NCI-H748 treated with DMSO at 0.1 percent for 48 hours (cell line): ENCODE measurements around the gene SIDT1.
"Not testable (repeated sequence)": the region's sequence is repeated elsewhere in the genome, so short reads cannot be mapped to it uniquely, and the experiment has no call there.

Experiments
- DNase-seq: peaks from one replicate; lab custom pipeline; 2025; lab: John Stamatoyannopoulos, UW

Gene SIDT1

DNA sequence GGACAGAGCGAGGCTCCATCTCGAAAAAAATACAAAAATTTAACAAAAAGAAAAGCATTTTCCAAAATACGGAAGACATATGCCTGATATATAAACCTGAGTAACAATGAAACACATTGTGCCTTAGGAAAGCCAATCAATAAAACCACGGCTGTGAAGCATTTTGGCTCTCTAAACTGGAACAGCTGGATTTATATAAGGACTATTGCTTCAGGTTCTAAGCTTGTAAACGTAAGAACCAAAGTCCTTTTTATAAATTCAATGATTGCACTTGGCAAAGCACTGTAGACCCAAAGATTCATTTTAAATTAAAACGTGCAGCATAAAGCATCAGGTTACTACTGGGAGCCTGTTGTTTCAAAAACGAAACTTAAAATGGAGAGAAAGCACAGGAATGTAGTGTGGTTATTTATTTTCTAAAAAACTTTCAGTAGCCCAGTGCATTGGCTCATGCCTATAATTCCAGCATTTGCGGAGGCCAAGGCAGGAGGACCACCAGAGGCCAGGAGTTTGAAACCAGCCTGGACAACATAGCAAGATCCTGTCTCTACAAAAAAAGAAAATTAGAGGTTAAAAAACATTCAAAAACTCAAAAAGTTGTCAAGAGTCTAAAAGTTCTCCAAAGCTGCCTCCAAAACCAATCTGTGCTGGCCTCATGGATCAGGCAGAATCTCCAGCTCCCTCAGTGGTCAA, 102.6 kb downstream of the SIDT1 start:
- no peak for DNase-seq

DNA sequence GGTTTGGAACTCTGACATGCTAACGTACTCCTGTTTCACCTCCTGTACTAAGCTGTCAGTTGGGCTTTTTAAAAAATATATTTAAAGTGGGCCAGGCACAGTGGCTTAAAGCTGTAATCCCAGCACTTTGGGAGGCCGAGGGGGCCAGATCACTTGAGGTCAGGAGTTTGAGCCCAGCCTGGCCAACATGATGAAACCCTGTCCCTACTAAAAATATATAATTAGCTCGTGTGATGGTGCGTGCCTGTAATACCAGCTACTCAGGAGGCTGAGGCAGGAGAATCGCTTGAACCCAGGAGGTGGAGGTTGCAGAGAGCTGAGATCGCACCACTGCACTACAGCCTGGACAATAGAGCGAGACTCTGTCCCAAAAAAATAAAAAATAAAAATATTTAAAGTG, 103.7 kb downstream of the SIDT1 start:
- DNase-seq: not testable (repeated sequence)

DNA sequence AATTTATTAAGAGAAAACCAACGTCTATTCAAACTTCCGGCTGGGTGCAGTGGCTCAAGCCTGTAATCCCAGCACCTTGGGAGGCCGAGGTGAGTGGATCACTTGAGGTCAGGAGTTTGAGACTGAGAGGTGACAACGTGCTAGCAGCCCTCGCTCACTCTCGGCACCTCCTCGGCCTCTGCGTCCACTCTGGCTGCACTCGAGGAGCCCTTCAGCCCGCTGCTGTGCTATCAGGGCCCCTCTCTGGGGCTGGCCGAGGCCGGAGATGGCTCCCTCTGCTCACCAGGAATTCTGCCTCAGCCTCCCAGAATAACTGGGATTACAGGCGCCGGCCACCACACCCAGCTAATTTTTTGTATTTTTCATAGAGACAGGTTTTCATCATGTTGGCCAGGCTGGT, 105.4 kb downstream of the SIDT1 start:
- no peak for DNase-seq

DNA sequence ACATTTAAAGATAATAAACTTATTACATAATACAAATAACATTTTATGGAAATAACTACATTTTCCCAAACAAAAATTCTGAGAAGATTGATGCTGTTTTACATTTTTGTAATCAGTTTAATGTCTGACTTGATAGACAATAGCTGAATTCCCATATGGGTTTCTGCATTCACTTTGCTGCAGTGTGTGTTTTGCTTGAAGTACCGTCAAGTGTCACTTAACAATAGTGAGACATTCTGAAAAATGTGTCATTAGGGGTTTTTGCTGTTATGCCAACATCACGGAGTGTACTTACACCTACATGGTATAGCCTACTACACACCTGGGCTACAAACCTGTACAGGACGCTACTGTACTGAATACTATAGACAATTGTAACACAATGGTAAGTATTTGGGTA, 106.6 kb downstream of the SIDT1 start:
- no peak for DNase-seq

DNA sequence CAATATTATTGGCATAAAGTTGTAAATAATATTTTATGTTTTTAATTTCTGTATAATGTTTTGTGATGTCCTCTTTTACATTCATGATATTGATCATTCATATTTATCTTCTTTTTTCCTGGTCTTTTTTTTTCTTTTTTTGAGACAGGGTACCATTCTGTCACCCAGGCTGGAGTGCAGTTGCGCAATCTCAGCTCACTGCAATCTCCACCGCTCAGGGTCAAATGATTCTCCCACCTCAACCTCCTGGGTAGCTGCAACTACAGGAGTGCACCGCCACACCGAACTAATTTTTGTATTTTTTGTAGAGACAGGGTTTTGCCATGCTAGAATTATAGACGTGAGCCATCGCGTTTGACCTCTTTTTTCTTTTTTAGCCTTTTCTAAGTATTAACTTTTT, 111.2 kb downstream of the SIDT1 start:
- DNase-seq: no peak

DNA sequence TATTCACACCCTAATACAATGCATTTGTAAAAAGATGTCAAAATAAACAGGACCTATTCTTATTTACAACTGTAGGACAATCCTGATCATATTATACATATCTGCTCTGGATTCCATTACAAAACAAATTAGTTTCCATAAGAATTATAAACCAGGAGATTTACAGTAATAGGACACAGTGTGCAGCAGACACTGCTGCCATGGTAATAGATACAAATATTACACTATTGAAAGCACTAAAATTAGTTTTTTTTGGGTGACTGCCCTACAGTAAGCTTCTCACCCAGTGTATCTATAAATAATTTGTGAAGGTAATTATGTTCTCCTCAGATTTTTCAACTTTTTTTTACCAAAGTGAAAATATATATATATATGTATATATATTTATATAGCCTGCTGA, 116.2 kb downstream of the SIDT1 start:
- no peak for DNase-seq

DNA sequence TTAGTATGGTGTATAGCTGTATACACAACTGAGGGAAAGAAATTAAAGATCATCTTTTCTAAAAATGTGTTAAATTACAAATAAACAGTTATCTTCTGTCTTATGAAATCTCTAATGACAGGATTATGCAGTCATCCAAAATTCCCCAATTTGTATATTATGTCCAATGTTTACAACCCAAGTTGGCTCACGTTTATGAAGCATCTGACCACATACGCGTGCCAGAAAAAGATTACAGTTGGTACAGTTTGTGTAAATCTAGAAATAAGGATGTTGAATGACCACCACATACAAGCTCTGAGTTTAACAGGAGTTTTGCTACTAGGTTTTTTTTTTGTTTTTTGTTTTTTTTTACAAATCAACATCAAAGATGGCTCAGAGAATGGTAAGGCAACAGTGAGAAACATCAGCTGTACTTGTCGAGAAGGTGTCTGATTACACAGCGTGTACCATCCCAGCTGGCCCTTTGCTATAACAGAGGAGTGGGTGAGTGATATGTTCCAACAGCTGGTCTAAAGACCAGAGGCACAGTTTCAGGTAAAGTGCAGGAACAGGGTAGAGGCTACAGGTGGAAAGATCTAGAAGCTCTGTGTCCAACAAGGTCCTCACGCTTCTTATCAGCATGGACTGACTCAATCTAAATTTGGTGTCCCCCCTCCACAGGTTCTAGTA, 117.0 kb downstream of the SIDT1 start:
- DNase-seq: no peak

DNA sequence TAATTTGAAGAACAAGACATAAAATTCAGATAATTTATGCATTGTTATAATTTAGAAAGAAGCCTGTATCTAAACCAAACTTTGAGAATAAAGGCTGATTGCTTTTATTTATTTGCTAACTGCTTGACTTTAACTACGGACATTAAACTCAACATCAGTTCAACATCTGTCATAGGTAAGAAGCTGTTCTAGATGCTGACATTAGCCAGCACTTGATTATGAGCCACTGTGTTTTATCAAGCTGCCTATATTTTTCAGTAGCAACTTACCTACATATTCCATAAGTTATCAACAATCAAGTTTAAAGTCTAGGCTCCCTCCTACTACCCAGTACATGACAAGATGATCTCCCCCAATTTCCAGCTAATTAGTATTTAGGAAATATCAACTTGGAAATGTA, 122.0 kb downstream of the SIDT1 start:
- DNase-seq: no peak

DNA sequence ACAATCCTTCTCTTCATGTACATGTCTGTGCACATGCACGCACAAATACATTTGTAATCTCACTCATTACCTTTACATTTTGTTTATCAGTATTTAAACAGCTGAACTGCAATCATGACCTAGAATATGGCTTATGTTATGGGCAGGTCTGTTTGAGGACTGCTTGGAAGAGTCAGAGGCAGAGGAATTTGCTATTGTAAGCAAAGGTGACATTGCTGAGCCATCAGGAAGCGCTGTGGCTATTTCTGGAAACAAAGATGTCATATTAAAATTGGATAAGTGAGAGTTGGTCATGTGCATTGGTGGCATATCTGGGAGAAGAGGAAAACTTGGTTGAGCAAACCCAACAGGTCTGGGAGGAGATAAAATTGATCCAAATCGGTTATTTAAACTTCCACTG, 122.5 kb downstream of the SIDT1 start:
- no peak for DNase-seq

DNA sequence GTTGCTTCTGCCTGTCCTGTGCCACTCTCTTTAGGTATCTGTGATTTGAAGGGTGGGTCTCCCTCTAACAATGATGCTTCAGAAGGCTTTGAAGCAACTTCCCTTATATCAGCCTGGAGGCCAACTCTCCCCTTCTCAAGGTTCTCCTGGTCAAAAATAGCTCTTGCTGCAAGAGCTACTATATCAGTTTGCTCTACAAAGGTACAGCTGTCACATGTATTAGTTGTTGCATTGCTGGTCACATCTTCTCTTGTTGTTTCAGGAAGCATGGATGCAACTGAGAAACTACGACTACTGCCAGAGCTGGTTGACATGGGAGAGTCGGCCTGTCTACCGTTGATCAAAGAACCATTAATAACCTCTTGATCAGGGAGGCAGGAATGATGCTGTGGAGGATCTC, 125.8 kb downstream of the SIDT1 start:
- no peak for DNase-seq

DNA sequence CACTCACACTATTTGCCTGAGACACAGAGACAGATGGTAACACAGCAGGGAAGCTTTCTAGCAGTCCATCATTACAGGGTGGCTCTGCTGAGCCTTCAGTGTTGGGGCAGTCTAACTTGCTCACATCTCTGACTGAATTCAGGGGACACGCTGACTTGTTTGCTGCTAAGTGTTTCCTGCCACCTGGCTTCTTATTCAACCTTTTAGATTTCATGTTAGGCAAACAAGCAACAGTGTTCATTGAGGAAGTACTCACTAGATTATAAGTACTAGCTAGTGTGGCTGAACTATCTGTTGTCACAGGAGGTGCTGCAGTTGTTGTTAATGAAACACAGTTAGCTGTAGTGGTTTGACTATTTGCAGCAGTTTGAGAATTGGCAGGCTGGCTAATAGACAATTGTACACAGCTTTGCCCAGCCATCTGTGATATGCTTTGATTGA, 126.8 kb downstream of the SIDT1 start:
- DNase-seq: no peak

DNA sequence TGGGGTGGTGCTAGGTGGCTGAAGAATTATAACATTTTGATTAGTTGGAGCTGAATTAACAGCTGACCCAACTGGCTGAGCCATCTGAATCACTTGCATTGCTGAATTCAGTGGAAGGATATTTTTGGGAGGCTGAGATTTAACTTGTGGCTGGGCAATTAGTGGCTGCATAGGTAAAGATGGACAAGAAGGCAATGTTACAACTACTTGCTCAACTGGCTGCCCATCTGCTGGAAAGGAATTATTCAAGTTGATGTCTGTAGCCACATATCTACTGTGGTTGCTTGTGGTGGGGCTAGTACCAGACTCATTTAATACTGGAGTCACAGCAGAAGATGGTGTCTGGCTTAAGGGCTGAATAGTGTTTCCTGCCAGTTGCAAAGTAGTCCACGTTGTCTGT, 127.6 kb downstream of the SIDT1 start:
- no peak for DNase-seq

DNA sequence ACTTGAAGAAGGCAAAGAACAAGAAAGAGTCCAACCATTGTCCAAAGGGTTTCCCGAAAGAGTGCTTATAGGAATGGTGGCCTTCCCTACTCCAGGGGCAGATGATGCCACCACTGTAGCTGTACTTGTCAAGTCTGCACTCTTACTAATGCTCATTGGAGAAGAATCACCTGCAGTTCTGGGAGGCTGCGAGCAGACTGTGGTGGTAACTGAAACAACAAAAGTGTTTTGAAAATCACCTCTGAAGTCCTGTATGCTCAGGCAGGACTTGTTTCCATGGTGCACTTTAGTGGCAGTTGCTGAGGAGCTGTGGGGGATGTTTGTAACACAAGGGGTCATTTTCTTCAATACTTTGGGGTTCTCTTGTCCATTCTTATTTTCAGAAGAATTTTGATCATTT, 128.1 kb downstream of the SIDT1 start:
- no peak for DNase-seq

DNA sequence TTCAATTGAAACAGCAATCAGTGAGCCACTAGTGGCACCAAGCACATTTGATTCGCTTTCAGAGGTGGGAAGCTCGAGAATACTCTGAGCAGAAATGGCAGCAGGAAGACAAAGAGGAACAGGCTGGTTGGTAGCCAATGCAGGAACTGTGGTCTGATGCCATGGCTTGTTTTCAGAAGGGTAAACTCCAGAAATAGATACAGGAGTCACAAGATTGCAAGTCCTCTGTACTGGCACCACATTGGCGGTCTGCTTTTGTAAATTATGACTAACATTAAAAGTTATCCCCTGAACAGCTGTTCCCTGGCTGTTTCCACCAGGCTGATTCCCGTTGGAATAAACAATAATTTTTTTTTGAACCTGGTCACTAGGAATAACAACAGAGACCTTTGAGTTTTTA, 128.5 kb downstream of the SIDT1 start:
- DNase-seq: no peak

DNA sequence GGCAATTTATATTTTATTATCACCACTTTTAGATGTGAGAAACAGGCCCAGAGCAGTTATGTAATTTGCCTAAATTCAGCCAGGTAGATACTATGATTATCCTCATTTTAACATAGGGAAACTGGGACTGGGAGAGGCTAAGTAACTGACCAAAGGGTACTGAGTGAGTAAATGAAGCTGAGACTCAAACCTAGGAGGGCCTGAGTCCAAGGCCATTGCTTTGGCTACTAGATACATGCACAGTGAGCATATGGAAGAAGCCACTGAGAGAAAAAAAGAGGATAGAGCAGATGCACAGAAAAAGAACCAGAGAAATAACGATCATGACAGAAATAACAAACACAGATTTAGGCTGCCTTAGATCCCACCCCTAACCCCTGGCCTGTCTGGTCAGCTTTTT, 130.5 kb downstream of the SIDT1 start:
- no peak for DNase-seq

DNA sequence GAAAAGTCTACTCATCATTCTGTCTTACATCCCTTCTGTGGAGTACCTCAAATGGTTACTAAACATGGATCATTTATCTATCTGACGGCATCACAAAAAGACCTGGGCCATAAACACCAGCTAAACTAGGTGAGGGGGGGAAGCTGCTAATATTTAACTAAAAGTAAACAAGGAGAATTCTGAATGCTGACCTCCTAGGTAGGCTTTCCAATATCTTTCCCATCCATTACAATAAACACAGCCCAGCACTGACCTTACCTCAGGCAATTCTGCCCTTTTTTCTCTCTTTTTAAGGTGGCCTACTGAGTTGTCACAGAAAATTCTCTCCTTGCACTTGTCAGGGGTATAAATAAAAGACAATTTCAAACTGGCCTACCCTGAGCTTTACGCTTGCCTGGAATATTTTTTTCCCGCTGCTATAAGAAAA, 131.0 kb downstream of the SIDT1 start:
- no peak for DNase-seq

DNA sequence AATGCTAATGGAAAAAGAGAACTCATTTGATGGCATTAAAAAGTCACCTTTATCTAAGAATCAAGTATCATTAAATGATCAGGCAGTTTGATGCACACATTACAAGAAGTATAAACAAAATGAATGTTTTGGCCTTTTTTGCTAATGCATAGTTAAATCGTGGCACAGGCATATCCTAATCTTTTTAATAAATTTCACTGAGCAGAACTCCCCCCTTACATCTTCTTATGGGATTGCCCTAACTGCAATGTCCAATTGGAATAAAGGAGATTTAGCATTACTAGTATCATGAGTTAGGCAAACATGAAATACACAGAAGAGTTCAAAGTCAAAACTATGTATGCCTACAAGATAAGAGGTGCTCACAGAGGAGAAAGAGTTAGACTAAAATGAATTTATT, 131.4 kb downstream of the SIDT1 start:
- DNase-seq: no peak

DNA sequence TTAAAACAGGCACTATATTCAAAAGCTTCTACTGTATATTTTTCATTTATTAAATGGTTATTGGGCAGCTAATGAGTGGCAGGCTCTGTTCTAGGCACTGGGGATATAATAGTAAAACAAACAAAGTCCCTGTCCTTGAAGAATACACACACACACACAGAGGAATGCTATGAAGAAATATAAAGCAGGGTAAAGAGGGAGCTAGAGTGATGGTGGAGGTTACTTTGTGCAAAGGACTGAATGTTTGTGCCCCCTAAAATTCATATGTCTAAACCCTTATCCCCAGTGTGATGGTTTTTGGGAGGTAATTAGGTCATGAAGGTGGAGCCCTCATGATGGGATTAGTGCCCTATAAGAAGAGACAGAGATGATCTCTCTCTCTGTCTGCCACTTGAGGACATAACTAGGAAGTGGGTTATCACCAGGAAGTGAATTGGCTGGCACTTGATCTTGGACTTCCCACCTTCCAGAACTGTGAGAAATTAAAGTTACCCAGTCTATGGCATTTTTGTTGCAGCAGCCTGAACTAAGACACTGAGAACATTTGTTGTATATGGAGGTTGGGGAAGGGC, 132.3 kb downstream of the SIDT1 start:
- DNase-seq: no peak

DNA sequence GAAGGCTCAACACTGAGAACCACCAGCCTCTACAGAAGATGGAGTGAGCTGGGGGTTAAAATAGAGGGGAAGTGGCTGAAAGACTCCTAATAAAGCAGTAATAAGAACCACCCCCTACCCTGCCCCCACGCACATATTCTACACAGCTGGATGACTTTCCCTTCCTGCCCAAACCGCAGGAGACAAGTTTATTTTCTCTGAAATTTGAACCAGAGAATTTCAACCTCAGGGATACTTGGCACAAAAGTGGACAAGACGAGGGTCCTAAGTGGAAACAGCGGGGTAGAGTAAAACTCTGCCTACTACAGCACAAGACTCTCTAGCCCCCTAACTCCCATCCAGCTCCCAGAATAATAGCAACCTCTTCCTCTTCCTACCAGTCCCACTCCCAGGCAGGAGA, 135.7 kb downstream of the SIDT1 start:
- no peak for DNase-seq

DNA sequence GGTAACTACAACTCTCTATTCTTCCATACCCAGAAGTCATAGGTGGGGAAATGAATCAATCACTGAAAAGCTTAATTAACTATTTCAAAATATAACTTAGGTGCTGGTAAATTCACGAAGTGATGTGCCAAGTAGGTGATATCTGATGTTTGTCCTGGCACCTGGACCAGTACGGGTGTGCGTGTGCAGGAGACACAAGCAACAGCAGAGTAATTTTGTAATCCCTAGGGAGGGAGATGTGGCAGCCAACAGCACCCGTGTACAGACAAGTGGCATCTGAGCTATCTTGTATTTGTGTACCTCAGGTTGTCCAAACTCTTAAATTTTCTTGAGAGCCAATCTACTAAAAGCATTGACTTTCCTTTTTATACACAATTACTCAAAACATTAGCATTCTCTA, 141.2 kb downstream of the SIDT1 start:
- no peak for DNase-seq

DNA sequence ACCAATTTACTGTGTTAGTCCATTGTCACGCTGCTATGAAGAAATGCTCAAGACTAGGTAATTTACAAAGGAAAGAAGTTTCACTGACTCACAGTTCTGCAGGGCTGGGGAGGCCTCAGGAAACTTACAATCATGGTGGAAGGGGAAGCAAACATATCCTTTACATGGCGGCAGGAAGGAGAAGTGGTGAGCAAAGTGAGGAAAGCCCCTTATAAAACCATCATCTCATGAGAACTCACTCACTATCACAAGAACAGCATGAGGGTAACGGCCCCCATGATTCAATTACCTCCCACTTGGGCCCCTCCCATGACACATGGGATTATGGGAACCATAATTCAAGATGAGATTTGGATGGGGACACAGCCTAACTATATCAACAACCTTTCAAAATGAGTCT, 143.9 kb downstream of the SIDT1 start:
- no peak for DNase-seq

DNA sequence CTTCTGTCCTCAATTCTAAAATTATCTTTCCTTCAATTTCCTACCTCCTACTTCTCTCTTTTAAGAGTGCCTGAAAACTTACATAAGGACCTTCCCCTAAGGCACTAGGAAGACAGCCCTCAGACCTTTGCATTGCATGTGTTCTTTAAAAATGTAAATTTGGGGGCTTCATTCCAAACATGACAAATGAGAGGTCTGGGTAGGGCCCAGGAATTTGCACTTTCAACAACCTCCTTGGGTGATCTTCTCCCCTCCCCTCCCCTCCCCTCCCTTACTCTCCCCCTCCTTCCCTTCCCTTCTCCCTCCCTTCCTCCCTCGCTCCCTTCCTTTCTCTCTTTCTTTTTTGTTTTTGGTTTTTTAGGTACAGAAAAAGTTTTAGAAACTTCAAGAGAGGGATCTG, 145.4 kb downstream of the SIDT1 start:
- no peak for DNase-seq

DNA sequence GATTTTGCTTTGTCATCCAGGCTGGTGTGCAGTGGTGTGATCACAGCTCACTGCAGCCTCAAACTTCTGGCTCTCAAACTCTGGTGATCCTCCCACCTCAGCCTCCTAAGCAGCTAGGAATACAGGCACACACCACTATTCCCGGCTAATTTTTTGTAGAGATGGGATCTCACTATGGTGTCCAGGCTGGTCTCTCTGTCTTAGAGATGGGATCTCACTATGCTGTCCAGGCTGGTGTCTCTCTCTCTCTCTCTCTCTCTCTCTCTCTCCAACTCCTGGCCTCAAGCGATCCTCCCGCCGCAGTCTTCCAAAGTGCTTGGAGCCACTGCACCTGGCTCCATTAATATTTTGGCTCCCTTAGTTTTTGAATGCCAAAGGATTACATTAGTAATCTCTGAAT, 146.4 kb downstream of the SIDT1 start:
- no peak for DNase-seq
